GM19467 (cell line): ENCODE measurements around the gene SELL.
"Not testable (repeated sequence)": the region's sequence is repeated elsewhere in the genome, so short reads cannot be mapped to it uniquely, and the experiment has no call there.

Experiments used
- ATAC-seq: cut with Tn5 transposase; IDR thresholded peaks from one replicate; pipeline ENCODE4 v1.9.1; 2021; ENCODE audit warnings: mild to moderate bottlenecking, moderate library complexity; ENCODE audit not compliant: unreplicated experiment

SELL gene

GRCh38 chr1:169670244-169670643 lies 41.2 kb downstream of the SELL start:
- ATAC-seq, result not testable (repeated sequence)

GRCh38 chr1:169667699-169668596 lies 43.5 kb downstream of the SELL start:
- ATAC-seq, result not testable (repeated sequence)

- ATAC-seq, result peak; percentile 59
Observed at GRCh38 chr1:169667227-169667639, 44.2 kb downstream of the SELL start.

- not testable (repeated sequence) for ATAC-seq
Observed at GRCh38 chr1:169662680-169663079, 48.7 kb downstream of the SELL start.

GRCh38 chr1:169661066-169661465 lies 50.4 kb downstream of the SELL start:
- ATAC-seq, result not testable (repeated sequence)

GRCh38 chr1:169658777-169659176 lies 52.6 kb downstream of the SELL start:
- ATAC-seq, result not testable (repeated sequence)

GRCh38 chr1:169653873-169654272 lies 57.5 kb downstream of the SELL start:
- ATAC-seq, result no peak

GRCh38 chr1:169651035-169651434 lies 60.4 kb downstream of the SELL start:
- no peak for ATAC-seq

- ATAC-seq, result no peak
Observed at GRCh38 chr1:169650551-169650950, 60.9 kb downstream of the SELL start.

- ATAC-seq, result no peak
Observed at GRCh38 chr1:169648709-169649108, 62.7 kb downstream of the SELL start.

- no peak for ATAC-seq
Observed at GRCh38 chr1:169648187-169648586, 63.2 kb downstream of the SELL start.

- ATAC-seq, result no peak
Observed at GRCh38 chr1:169647512-169647911, 63.9 kb downstream of the SELL start.

- ATAC-seq, result no peak
Observed at GRCh38 chr1:169644297-169644696, 67.1 kb downstream of the SELL start.
